ENCODE results near the gene RBPJ.

RBPJ gene

GRCh38 chr4:26334366-26334765 lies 13.6 kb downstream of the RBPJ start:
- peaks cover 14% of the 10 kb centered on the region for H3K4me1 ChIP-seq (ENCODE audit: insufficient read depth, low read length, severe bottlenecking)
- no peaks in the 10 kb centered on the region for H3K9me3 ChIP-seq (ENCODE audit: low read length)
- H3K79me2 ChIP-seq (ENCODE audit: insufficient read depth, low read length), result peaks cover 45% of the 10 kb centered on the region
- no peaks in the 10 kb centered on the region for H3K36me3 ChIP-seq (ENCODE audit: insufficient read depth, low read length)
- H3K4me3 ChIP-seq (ENCODE audit: low read depth, low read length, poor library complexity, severe bottlenecking), result no peak overlapping the region
- H2AFZ ChIP-seq (ENCODE audit: low read length), result no peak overlapping the region
- H3K27me3 ChIP-seq (ENCODE audit: insufficient read depth, low read length), result no peaks in the 10 kb centered on the region
- H3K9ac ChIP-seq (ENCODE audit: low read length), result no peak overlapping the region
- no peaks in the 10 kb centered on the region for H3K9me2 ChIP-seq (ENCODE audit: low read depth, low read length)
- H3K27ac ChIP-seq (ENCODE audit: low read depth, low read length, poor library complexity, severe bottlenecking), result no peak overlapping the region
- TF ChIP-seq CTCF (IDR thresholded peaks at IDR 0.05; ENCODE audit: low read length), result no peak
- no peak for TF ChIP-seq EZH2 (IDR thresholded peaks at IDR 0.05; ENCODE audit: borderline replicate concordance, low read length)
- no peaks in the 10 kb centered on the region for H4K20me1 ChIP-seq (ENCODE audit: insufficient read depth, low read length)
- H3F3A ChIP-seq (ENCODE audit: insufficient read depth, low read length), result no peaks in the 10 kb centered on the region
- no peak overlapping the region for H3K4me2 ChIP-seq (ENCODE audit: low read length)

GRCh38 chr4:26337612-26338011 lies 16.8 kb downstream of the RBPJ start:
- no peaks in the 10 kb centered on the region for H4K20me1 ChIP-seq (ENCODE audit: insufficient read depth, low read length)

GRCh38 chr4:26342328-26343037 lies 21.7 kb downstream of the RBPJ start:
- H3K9me2 ChIP-seq (ENCODE audit: low read depth, low read length), result no peaks in the 10 kb centered on the region
- H3K27me3 ChIP-seq (ENCODE audit: insufficient read depth, low read length), result no peaks in the 10 kb centered on the region
- no peaks in the 10 kb centered on the region for H3F3A ChIP-seq (ENCODE audit: insufficient read depth, low read length)
- no peaks in the 10 kb centered on the region for H4K20me1 ChIP-seq (ENCODE audit: insufficient read depth, low read length)
- H3K4me2 ChIP-seq (ENCODE audit: low read length), result no peak overlapping the region
- H3K9ac ChIP-seq (ENCODE audit: low read length), result no peak overlapping the region
- no peak for TF ChIP-seq CTCF (IDR thresholded peaks at IDR 0.05; ENCODE audit: low read length)
- no peak for TF ChIP-seq EZH2 (IDR thresholded peaks at IDR 0.05; ENCODE audit: borderline replicate concordance, low read length)
- H3K27ac ChIP-seq (ENCODE audit: low read depth, low read length, poor library complexity, severe bottlenecking), result no peak overlapping the region
- no peaks in the 10 kb centered on the region for H3K36me3 ChIP-seq (ENCODE audit: insufficient read depth, low read length)
- H2AFZ ChIP-seq (ENCODE audit: low read length), result no peak overlapping the region
- no peak overlapping the region for H3K4me3 ChIP-seq (ENCODE audit: low read depth, low read length, poor library complexity, severe bottlenecking)
- peaks cover 7% of the 10 kb centered on the region for H3K4me1 ChIP-seq (ENCODE audit: insufficient read depth, low read length, severe bottlenecking)
- H3K79me2 ChIP-seq (ENCODE audit: insufficient read depth, low read length), result peaks cover 18% of the 10 kb centered on the region; the same call in 1 of the 2 replicates
- no peaks in the 10 kb centered on the region for H3K9me3 ChIP-seq (ENCODE audit: low read length)

More at GRCh38 chr4:26337612-26338011, 16.8 kb downstream of the RBPJ start:
- H3K9me3 ChIP-seq (ENCODE audit: low read length), result no peaks in the 10 kb centered on the region
- H3K27ac ChIP-seq (ENCODE audit: low read depth, low read length, poor library complexity, severe bottlenecking), result no peak overlapping the region
- H3F3A ChIP-seq (ENCODE audit: insufficient read depth, low read length), result no peaks in the 10 kb centered on the region
- no peak overlapping the region for H3K4me3 ChIP-seq (ENCODE audit: low read depth, low read length, poor library complexity, severe bottlenecking)
- peaks cover 24% of the 10 kb centered on the region for H3K79me2 ChIP-seq (ENCODE audit: insufficient read depth, low read length)
- no peaks in the 10 kb centered on the region for H3K27me3 ChIP-seq (ENCODE audit: insufficient read depth, low read length)
- no peaks in the 10 kb centered on the region for H3K36me3 ChIP-seq (ENCODE audit: insufficient read depth, low read length)
- no peak overlapping the region for H3K4me2 ChIP-seq (ENCODE audit: low read length)
- TF ChIP-seq EZH2 (IDR thresholded peaks at IDR 0.05; ENCODE audit: borderline replicate concordance, low read length), result no peak
- TF ChIP-seq CTCF (IDR thresholded peaks at IDR 0.05; ENCODE audit: low read length), result no peak
- H3K9ac ChIP-seq (ENCODE audit: low read length), result no peak overlapping the region
- H3K9me2 ChIP-seq (ENCODE audit: low read depth, low read length), result no peaks in the 10 kb centered on the region
- no peak overlapping the region for H2AFZ ChIP-seq (ENCODE audit: low read length)
- H3K4me1 ChIP-seq (ENCODE audit: insufficient read depth, low read length, severe bottlenecking), result no peaks in the 10 kb centered on the region

All from OCI-LY1 (cell line).